Lung (tissue), 12 donors: ENCODE measurements around the gene PON1. TPM values are rescaled to one million over a fixed set of nuclear protein-coding genes. Genes with fewer than 3 reads are reported as not detected.

Experiments
- ATAC-seq: fragments of 200-7000 bp; cut with Tn5 transposase; one replicate; pipeline ENCODE4 v1.9.1; 2020; ENCODE audit warnings: moderate number of reproducible peaks; ENCODE audit not compliant: insufficient read depth, low FRiP score
- DNase-seq, 3 donors: peaks; one replicate each; pipeline ENCODE4 v3.0.0-alpha.2; 2013 to 2017
- H3K27ac ChIP-seq, 2 donors: one replicate each; pipeline ENCODE4 v1.5.1; 2013; ENCODE audit warnings: mild to moderate bottlenecking in 2 of 2, moderate library complexity in 2 of 2, control low read depth in 1 of 2, inconsistent platforms in 1 of 2, low read depth in 1 of 2, low read length in 1 of 2
- H3K27me3 ChIP-seq, 3 donors: one replicate each; pipeline ENCODE4 v1.5.1; 2013; ENCODE audit warnings: low read length in 2 of 3; ENCODE audit not compliant: control insufficient read depth in 3 of 3, insufficient read depth in 3 of 3
- H3K36me3 ChIP-seq, 4 donors: one replicate each; pipeline ENCODE4 v1.5.1; 2013; ENCODE audit warnings: low read length in 4 of 4, mild to moderate bottlenecking in 1 of 4, moderate library complexity in 1 of 4; ENCODE audit not compliant: control insufficient read depth in 4 of 4, insufficient read depth in 4 of 4
- H3K4me1 ChIP-seq, 5 donors: one replicate each; pipeline ENCODE4 v1.5.1; 2013; ENCODE audit warnings: low read length in 5 of 5, mild to moderate bottlenecking in 2 of 5, moderate library complexity in 1 of 5; ENCODE audit not compliant: control insufficient read depth in 5 of 5, insufficient read depth in 5 of 5
- H3K4me3 ChIP-seq: one replicate; pipeline ENCODE4 v1.5.1; 2013; ENCODE audit warnings: mild to moderate bottlenecking, control low read depth, moderate library complexity
- H3K9ac ChIP-seq, 2 donors: one replicate each; pipeline ENCODE4 v1.5.1; 2013; ENCODE audit warnings: low read length in 2 of 2, control low read depth in 1 of 2; ENCODE audit not compliant: insufficient read depth in 1 of 2
- H3K9me3 ChIP-seq, 4 donors: one replicate each; pipeline ENCODE4 v1.5.1; 2013; ENCODE audit warnings: low read length in 3 of 4, mild to moderate bottlenecking in 1 of 4, moderate library complexity in 1 of 4; ENCODE audit not compliant: control insufficient read depth in 4 of 4, insufficient read depth in 3 of 4
- CTCF ChIP-seq: IDR thresholded peaks from 2 replicates; pipeline ENCODE4 v1.5.1; 2012; ENCODE audit warnings: mild to moderate bottlenecking; ENCODE audit errors: control extremely low read depth, extremely low read depth
- WGBS, 2 donors: extraction: QIAGEN DNeasy Blood & Tissue Kit; methylation state at CpG; one replicate each; pipeline ENCODE4 v1.1.7; 2013; 5-methylcytosine and 5-hydroxymethylcytosine counted together
- polyA plus RNA-seq, 2 donors: library from polyadenylated mRNA; stranded (reverse); fragments of 200-250 nt; gene quantifications; one replicate each; pipeline ENCODE4 v1.2.1, GENCODE V29; 2013
- total RNA-seq, 2 donors: library from RNA; depleted of rRNA in 1 of 2; stranded (reverse); fragments of >200 nt in 1 of 2; gene quantifications; one replicate each; pipeline ENCODE4 v1.2.1, GENCODE V29; 2014 to 2021
- donor health status: control.
- donor health status: control.
- donor health status: Bipolar disorder and iron deficiency.
- donor health status: healthy.
- donor health status: DM: yes; HTN: yes; CAD: no.

The PON1 gene
- total and polyA plus RNA-seq, 4 donors: 0.15 to 2.3 (median 0.59) TPM

GRCh38 chr7:95317966-95318365 is 6.4 kb downstream of the PON1 start:
- H3K4me3 ChIP-seq: no peak overlapping the region
- H3K27ac ChIP-seq: no peak overlapping the region
- no peaks in the 10 kb centered on the region for H3K27me3 ChIP-seq
- 50 to 54% methylated on average over 3 of the region's 3 CpGs for WGBS, 2 donors
- no peaks in the 10 kb centered on the region for H3K9me3 ChIP-seq
- H3K9ac ChIP-seq: no peak overlapping the region
- no peak for ATAC-seq
- no peak for DNase-seq
- TF ChIP-seq CTCF: no peak
- no peaks in the 10 kb centered on the region for H3K4me1 ChIP-seq
- H3K36me3 ChIP-seq: no peaks in the 10 kb centered on the region

- Histone ChIP-seq H3K9ac (no peak overlapping the region), H3K9me3 (no peaks in the 10 kb centered on the region), H3K36me3 (no peaks in the 10 kb centered on the region), H3K27me3 (no peaks in the 10 kb centered on the region), H3K4me3 (no peak overlapping the region), H3K4me1 (no peaks in the 10 kb centered on the region), H3K27ac (no peak overlapping the region)
- no peak for TF ChIP-seq CTCF
- 67 to 89% methylated on average over 2 of the region's 2 CpGs for WGBS, 2 donors
- no peak for DNase-seq
- no peak for ATAC-seq
Observed at GRCh38 chr7:95317546-95317945, 6.8 kb downstream of the PON1 start.

- WGBS, 2 donors: 88 to 91% methylated on average over 2 of the region's 2 CpGs
- ATAC-seq (no peak), DNase-seq (no peak)
- Histone ChIP-seq H3K4me3 (no peak overlapping the region), H3K27me3 (no peaks in the 10 kb centered on the region), H3K9ac (no peak overlapping the region), H3K36me3 (no peaks in the 10 kb centered on the region), H3K4me1 (no peaks in the 10 kb centered on the region), H3K27ac (no peak overlapping the region), H3K9me3 (no peaks in the 10 kb centered on the region)
- TF ChIP-seq CTCF: no peak
Observed at GRCh38 chr7:95316588-95316987, 7.7 kb downstream of the PON1 start.

- DNase-seq (no peak), ATAC-seq (no peak)
- Histone ChIP-seq H3K9me3 (no peaks in the 10 kb centered on the region), H3K27ac (no peak overlapping the region), H3K4me3 (no peak overlapping the region), H3K4me1 (no peaks in the 10 kb centered on the region), H3K27me3 (no peaks in the 10 kb centered on the region), H3K9ac (no peak overlapping the region), H3K36me3 (no peaks in the 10 kb centered on the region)
- WGBS, 2 donors: 94 to 98% methylated on average over 4 of the region's 4 CpGs
- no peak for TF ChIP-seq CTCF
Observed at GRCh38 chr7:95312561-95312960, 11.8 kb downstream of the PON1 start.
